SK-N-SH treated with all-trans-retinoic acid at 6 μM for 48 hours (cell line): ENCODE measurements around the gene NDUFB10.

Source experiments
- ISL1 ChIP-seq: fragments of 250-450 bp; sonication (Bioruptor Pico); IDR thresholded peaks from 2 replicates; pipeline ENCODE4 v2.1.2; 2022; ENCODE audit warnings: mild to moderate bottlenecking, moderate library complexity
- PATZ1 ChIP-seq: fragments of 250-450 bp; sonication (Bioruptor Pico); IDR thresholded peaks from 2 replicates; pipeline ENCODE4 v1.8.0; 2020; ENCODE audit warnings: mild to moderate bottlenecking, moderate library complexity, borderline replicate concordance
- RARB ChIP-seq: fragments of 250-450 bp; sonication (Bioruptor Pico); IDR thresholded peaks from 2 replicates; pipeline ENCODE4 v1.8.0; 2021; ENCODE audit warnings: mild to moderate bottlenecking, moderate library complexity
- TCF4 ChIP-seq: fragments of 250-450 bp; sonication (Bioruptor Pico); IDR thresholded peaks from 2 replicates; pipeline ENCODE4 v1.8.0; 2021; ENCODE audit warnings: mild to moderate bottlenecking, moderate library complexity, borderline replicate concordance
- TOX ChIP-seq: fragments of 250-450 bp; sonication (Bioruptor Pico); IDR thresholded peaks from 2 replicates; pipeline ENCODE4 v1.8.0; 2021; ENCODE audit warnings: mild to moderate bottlenecking, moderate library complexity, borderline replicate concordance
- ZFP3 ChIP-seq: fragments of 250-450 bp; sonication (Bioruptor Pico); IDR thresholded peaks from 2 replicates; pipeline ENCODE4 v1.5.0; 2020; ENCODE audit warnings: mild to moderate bottlenecking, moderate library complexity
- TF ChIP-seq, protein P1 (sequence below): fragments of 250-450 bp; sonication (Bioruptor Pico); IDR thresholded peaks from 2 replicates; pipeline ENCODE4 v1.5.1; 2020; ENCODE audit warnings: low read depth, mild to moderate bottlenecking, moderate library complexity
- TF ChIP-seq, protein P2 (sequence below): fragments of 250-450 bp; sonication (Bioruptor Pico); IDR thresholded peaks from 2 replicates; pipeline ENCODE4 v1.5.0; 2020; ENCODE audit warnings: mild to moderate bottlenecking, moderate library complexity

- TF ChIP-seq ZFP3 (CRISPR knock-in tag): no peak
- TF ChIP-seq, protein P1, sequence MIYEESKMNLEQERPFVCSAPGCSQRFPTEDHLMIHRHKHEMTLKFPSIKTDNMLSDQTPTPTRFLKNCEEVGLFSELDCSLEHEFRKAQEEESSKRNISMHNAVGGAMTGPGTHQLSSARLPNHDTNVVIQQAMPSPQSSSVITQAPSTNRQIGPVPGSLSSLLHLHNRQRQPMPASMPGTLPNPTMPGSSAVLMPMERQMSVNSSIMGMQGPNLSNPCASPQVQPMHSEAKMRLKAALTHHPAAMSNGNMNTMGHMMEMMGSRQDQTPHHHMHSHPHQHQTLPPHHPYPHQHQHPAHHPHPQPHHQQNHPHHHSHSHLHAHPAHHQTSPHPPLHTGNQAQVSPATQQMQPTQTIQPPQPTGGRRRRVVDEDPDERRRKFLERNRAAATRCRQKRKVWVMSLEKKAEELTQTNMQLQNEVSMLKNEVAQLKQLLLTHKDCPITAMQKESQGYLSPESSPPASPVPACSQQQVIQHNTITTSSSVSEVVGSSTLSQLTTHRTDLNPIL (CRISPR knock-in tag): no peak
- TF ChIP-seq PATZ1 (CRISPR knock-in tag): no peak
- TF ChIP-seq, protein P2, sequence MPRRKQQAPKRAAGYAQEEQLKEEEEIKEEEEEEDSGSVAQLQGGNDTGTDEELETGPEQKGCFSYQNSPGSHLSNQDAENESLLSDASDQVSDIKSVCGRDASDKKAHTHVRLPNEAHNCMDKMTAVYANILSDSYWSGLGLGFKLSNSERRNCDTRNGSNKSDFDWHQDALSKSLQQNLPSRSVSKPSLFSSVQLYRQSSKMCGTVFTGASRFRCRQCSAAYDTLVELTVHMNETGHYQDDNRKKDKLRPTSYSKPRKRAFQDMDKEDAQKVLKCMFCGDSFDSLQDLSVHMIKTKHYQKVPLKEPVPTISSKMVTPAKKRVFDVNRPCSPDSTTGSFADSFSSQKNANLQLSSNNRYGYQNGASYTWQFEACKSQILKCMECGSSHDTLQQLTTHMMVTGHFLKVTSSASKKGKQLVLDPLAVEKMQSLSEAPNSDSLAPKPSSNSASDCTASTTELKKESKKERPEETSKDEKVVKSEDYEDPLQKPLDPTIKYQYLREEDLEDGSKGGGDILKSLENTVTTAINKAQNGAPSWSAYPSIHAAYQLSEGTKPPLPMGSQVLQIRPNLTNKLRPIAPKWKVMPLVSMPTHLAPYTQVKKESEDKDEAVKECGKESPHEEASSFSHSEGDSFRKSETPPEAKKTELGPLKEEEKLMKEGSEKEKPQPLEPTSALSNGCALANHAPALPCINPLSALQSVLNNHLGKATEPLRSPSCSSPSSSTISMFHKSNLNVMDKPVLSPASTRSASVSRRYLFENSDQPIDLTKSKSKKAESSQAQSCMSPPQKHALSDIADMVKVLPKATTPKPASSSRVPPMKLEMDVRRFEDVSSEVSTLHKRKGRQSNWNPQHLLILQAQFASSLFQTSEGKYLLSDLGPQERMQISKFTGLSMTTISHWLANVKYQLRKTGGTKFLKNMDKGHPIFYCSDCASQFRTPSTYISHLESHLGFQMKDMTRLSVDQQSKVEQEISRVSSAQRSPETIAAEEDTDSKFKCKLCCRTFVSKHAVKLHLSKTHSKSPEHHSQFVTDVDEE: no peak
- TF ChIP-seq ISL1 (CRISPR knock-in tag): no peak
- TF ChIP-seq TCF4 (CRISPR knock-in tag): no peak
- TF ChIP-seq RARB (CRISPR knock-in tag): no peak
- TF ChIP-seq TOX (CRISPR knock-in tag): no peak
Measured at GRCh38 chr16:1915732-1916639, 43.4 kb upstream of the NDUFB10 start.
